Stimulated activated CD4-positive, alpha-beta T cell treated with anti-CD3 and anti-CD28 coated beads, TNF-alpha, amount 100 ng/mL, for 4 hours (primary cell): ENCODE measurements around the gene SELENOO.
"Not testable (repeated sequence)": the region's sequence is repeated elsewhere in the genome, so short reads cannot be mapped to it uniquely, and the experiment has no call there.

ENCODE experiments used
- DNase-seq, 3 experiments: peaks; one replicate each; pipeline ENCODE4 v3.0.0-alpha.2; 2020; ENCODE audit warnings: low read depth in 3 of 3

Gene SELENOO

GRCh38 chr22:50201191-50202129, 649 bp downstream of the SELENOO start:
- DNase-seq: no peak

- DNase-seq: no peak
These were observed 1.4 kb downstream of the SELENOO start for GRCh38 chr22:50202130-50202666.

GRCh38 chr22:50203288-50203687, 2.5 kb downstream of the SELENOO start:
- no peak for DNase-seq

GRCh38 chr22:50204571-50204970, 3.8 kb downstream of the SELENOO start:
- DNase-seq: no peak

- DNase-seq: not testable (repeated sequence)
These were observed 4.2 kb downstream of the SELENOO start for GRCh38 chr22:50204998-50205397.

- DNase-seq: no peak
These were observed 5.2 kb downstream of the SELENOO start for GRCh38 chr22:50205781-50206569.

- DNase-seq: no peak
These were observed 5.8 kb downstream of the SELENOO start for GRCh38 chr22:50206599-50206998.

- no peak for DNase-seq
These were observed 6.8 kb downstream of the SELENOO start for GRCh38 chr22:50207383-50208140.

- no peak for DNase-seq
These were observed 7.7 kb downstream of the SELENOO start for GRCh38 chr22:50208430-50208938.

GRCh38 chr22:50208939-50209892, 8.4 kb downstream of the SELENOO start:
- DNase-seq: no peak

- DNase-seq: peak in 2 of 3 experiments; percentile 37 to 47
These were observed 9.1 kb downstream of the SELENOO start for GRCh38 chr22:50209893-50210292.

GRCh38 chr22:50210378-50211139, 9.7 kb downstream of the SELENOO start:
- no peak for DNase-seq

GRCh38 chr22:50211147-50211546, 10.3 kb downstream of the SELENOO start:
- no peak for DNase-seq

- no peak for DNase-seq
These were observed 12.5 kb downstream of the SELENOO start for GRCh38 chr22:50213263-50213662.

GRCh38 chr22:50215297-50216054, 14.7 kb downstream of the SELENOO start:
- DNase-seq: no peak

GRCh38 chr22:50216055-50216683, 15.4 kb downstream of the SELENOO start:
- DNase-seq: no peak

- DNase-seq: no peak
These were observed 16.1 kb downstream of the SELENOO start for GRCh38 chr22:50216684-50217520.
